ENCODE data around the gene UBASH3A. TPM values are rescaled to one million over a fixed set of nuclear protein-coding genes. Genes with fewer than 3 reads are reported as not detected.

UBASH3A gene
- total RNA-seq, 1 donor from 2014 or later: not detected

- Histone ChIP-seq H4K20me1 (ENCODE audit: low read depth) (no peaks in the 10 kb centered on the region), H3K36me3 (no peaks in the 10 kb centered on the region), H3K27ac (no peak overlapping the region), H3K79me2 (ENCODE audit: low read depth) (no peaks in the 10 kb centered on the region), H3K9me3 (ENCODE audit: low read depth) (no peaks in the 10 kb centered on the region), H3K4me1 (peaks cover 10% of the 10 kb centered on the region), H2AFZ (replicated peaks) (no peak overlapping the region), H3K4me2 (no peak overlapping the region), H3K27me3 (no peaks in the 10 kb centered on the region), H3K9ac (no peak overlapping the region), H3K4me3 (no peak overlapping the region), H3F3A (ENCODE audit: low read depth) (no peaks in the 10 kb centered on the region)
- Mint-ChIP-seq H3K4me3 (no peak overlapping the region), H3K4me1 (peaks cover 10% of the 10 kb centered on the region), H3K27ac (no peak overlapping the region), H3K27me3 (ENCODE audit: insufficient read depth, low read depth) (peaks cover 9% of the 10 kb centered on the region), H3K9me3 (peaks cover 5% of the 10 kb centered on the region), H3K36me3 (no peaks in the 10 kb centered on the region)
- TF ChIP-seq CTCF (IDR thresholded peaks at IDR 0.05) (no peak), EZH2 (IDR thresholded peaks at IDR 0.05) (no peak), EZH2phosphoT487 (IDR thresholded peaks at IDR 0.05) (no peak)
- DNase-seq (ENCODE audit: low spot score): no peak
These were observed 27.8 kb upstream of the UBASH3A start for GRCh38 chr21:42375966-42376337.

- Mint-ChIP-seq H3K4me1 (peaks cover 7% of the 10 kb centered on the region), H3K4me3 (no peak overlapping the region), H3K27ac (no peak overlapping the region), H3K36me3 (no peaks in the 10 kb centered on the region), H3K9me3 (peaks cover 2% of the 10 kb centered on the region), H3K27me3 (ENCODE audit: insufficient read depth, low read depth) (peaks cover 8% of the 10 kb centered on the region)
- H3K4me1 ChIP-seq: peaks cover 10% of the 10 kb centered on the region
- H4K20me1 ChIP-seq (ENCODE audit: low read depth): no peaks in the 10 kb centered on the region
- no peaks in the 10 kb centered on the region for H3F3A ChIP-seq (ENCODE audit: low read depth)
- H3K27me3 ChIP-seq: no peaks in the 10 kb centered on the region
- H3K4me2 ChIP-seq: no peak overlapping the region
- DNase-seq (ENCODE audit: low spot score): no peak
- no peak for TF ChIP-seq EZH2phosphoT487 (IDR thresholded peaks at IDR 0.05)
- TF ChIP-seq CTCF (IDR thresholded peaks at IDR 0.05): no peak
- no peak for TF ChIP-seq EZH2 (IDR thresholded peaks at IDR 0.05)
- no peaks in the 10 kb centered on the region for H3K36me3 ChIP-seq
- H3K79me2 ChIP-seq (ENCODE audit: low read depth): no peaks in the 10 kb centered on the region
- H3K9me3 ChIP-seq (ENCODE audit: low read depth): no peaks in the 10 kb centered on the region
- H3K4me3 ChIP-seq: no peak overlapping the region
- no peak overlapping the region for H3K27ac ChIP-seq
- H3K9ac ChIP-seq: no peak overlapping the region
- no peak overlapping the region for H2AFZ ChIP-seq (replicated peaks)
These were observed 27.2 kb upstream of the UBASH3A start for GRCh38 chr21:42376338-42376982.

- peaks cover 2% of the 10 kb centered on the region for H3K9me3 Mint-ChIP-seq
- H2AFZ ChIP-seq (replicated peaks): no peak overlapping the region
- no peaks in the 10 kb centered on the region for H3K79me2 ChIP-seq (ENCODE audit: low read depth)
- H4K20me1 ChIP-seq (ENCODE audit: low read depth): no peaks in the 10 kb centered on the region
- TF ChIP-seq CTCF (IDR thresholded peaks at IDR 0.05) (no peak), EZH2phosphoT487 (IDR thresholded peaks at IDR 0.05) (no peak), EZH2 (IDR thresholded peaks at IDR 0.05) (no peak)
- H3K27me3 ChIP-seq: no peaks in the 10 kb centered on the region
- H3F3A ChIP-seq (ENCODE audit: low read depth): no peaks in the 10 kb centered on the region
- no peak overlapping the region for H3K4me3 Mint-ChIP-seq
- H3K36me3 Mint-ChIP-seq: no peaks in the 10 kb centered on the region
- peaks cover 8% of the 10 kb centered on the region for H3K27me3 Mint-ChIP-seq (ENCODE audit: insufficient read depth, low read depth)
- no peak overlapping the region for H3K9ac ChIP-seq
- H3K9me3 ChIP-seq (ENCODE audit: low read depth): no peaks in the 10 kb centered on the region
- no peak overlapping the region for H3K27ac Mint-ChIP-seq
- no peaks in the 10 kb centered on the region for H3K36me3 ChIP-seq
- peaks cover 10% of the 10 kb centered on the region for H3K4me1 ChIP-seq
- H3K4me1 Mint-ChIP-seq: peaks cover 7% of the 10 kb centered on the region
- H3K27ac ChIP-seq: no peak overlapping the region
- no peak overlapping the region for H3K4me2 ChIP-seq
- no peak for DNase-seq (ENCODE audit: low spot score)
- H3K4me3 ChIP-seq: no peak overlapping the region
These were observed 26.3 kb upstream of the UBASH3A start for GRCh38 chr21:42377211-42377950.
